ENCODE measurements around the gene SFTA2. TPM values are rescaled to one million over a fixed set of nuclear protein-coding genes. Genes with fewer than 3 reads are reported as not detected.
A peak's percentile ranks its signal among the peaks of the same experiment; 100 is the strongest.

Gene SFTA2
- total and polyA plus RNA-seq, 9 of the 15 experiments (the other 6 are each of a cell fraction or from before 2014, with no cell fraction given): not detected

DNA sequence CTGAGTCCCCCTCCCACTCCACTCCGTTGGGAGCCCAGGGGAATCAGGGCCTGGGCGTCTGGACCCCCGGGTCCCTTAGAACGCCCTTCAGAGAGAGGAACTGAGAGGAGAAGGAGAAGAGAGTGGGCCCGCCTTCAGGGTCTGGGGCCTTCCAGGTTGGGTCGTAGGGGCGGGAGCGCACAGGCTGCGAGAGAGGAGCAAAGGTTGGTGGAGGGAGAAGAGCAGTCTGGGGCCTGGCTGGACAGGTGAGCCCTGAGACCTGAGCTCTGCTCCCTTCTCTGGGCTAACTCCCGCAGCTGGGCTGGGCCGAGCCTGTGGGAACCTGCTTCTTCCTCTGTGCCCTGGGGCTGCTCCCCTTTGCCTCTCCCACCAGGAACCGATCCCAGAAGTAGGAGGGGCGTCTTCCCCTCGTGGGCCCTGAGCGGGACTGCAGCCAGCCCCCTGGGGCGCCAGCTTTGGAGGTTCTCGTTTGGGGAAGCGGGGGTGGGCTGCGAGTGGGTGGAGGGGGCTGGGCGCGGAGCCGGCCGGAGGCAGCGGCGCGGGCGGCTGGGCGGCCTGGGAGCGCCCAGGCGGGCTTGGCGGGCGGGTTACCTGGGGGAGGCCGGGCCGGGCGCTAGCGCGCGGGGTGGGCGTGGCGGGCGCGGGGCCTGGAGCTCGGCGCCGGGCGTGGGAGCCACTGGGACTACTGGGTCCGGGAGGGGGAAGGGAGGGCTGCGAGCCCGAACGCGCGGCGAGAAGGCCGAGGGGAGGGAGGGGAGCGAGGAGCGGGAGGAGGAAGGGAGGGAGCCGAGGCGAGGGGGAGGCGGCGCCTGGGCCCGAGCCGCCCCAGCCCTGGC, 48.1 kb downstream of the SFTA2 start, which contains the start of gene DDR1 (continued):
- TF ChIP-seq ZNF165 (CRISPR knock-in tag; IDR thresholded peaks at IDR 0.05; ENCODE audit: borderline replicate concordance): no peak
- TF ChIP-seq ZNF699 (CRISPR knock-in tag; IDR thresholded peaks at IDR 0.05; ENCODE audit: insufficient replicate concordance): no peak
- no peak for TF ChIP-seq ARID2 (IDR thresholded peaks at IDR 0.05)
- no peak for TF ChIP-seq RBM14 (IDR thresholded peaks at IDR 0.05; ENCODE audit: borderline replicate concordance, insufficient read depth, low read depth, low read length)
- no peak for TF ChIP-seq TEAD2 (tag; IDR thresholded peaks at IDR 0.05)
- TF ChIP-seq, protein P1, sequence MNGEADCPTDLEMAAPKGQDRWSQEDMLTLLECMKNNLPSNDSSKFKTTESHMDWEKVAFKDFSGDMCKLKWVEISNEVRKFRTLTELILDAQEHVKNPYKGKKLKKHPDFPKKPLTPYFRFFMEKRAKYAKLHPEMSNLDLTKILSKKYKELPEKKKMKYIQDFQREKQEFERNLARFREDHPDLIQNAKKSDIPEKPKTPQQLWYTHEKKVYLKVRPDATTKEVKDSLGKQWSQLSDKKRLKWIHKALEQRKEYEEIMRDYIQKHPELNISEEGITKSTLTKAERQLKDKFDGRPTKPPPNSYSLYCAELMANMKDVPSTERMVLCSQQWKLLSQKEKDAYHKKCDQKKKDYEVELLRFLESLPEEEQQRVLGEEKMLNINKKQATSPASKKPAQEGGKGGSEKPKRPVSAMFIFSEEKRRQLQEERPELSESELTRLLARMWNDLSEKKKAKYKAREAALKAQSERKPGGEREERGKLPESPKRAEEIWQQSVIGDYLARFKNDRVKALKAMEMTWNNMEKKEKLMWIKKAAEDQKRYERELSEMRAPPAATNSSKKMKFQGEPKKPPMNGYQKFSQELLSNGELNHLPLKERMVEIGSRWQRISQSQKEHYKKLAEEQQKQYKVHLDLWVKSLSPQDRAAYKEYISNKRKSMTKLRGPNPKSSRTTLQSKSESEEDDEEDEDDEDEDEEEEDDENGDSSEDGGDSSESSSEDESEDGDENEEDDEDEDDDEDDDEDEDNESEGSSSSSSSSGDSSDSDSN (IDR thresholded peaks at IDR 0.05; ENCODE audit: borderline replicate concordance in 1 of 2, low read depth in 2 of 2, low read length in 2 of 2): peak in 1 of 2 experiments; percentile 15; a peak in 1 of 4 replicates
- TF ChIP-seq NFIC (IDR thresholded peaks at IDR 0.05): no peak
- TF ChIP-seq TBL1XR1 (IDR thresholded peaks at IDR 0.05; ENCODE audit: low read length in 2 of 2): no peak
- TF ChIP-seq, protein P2, sequence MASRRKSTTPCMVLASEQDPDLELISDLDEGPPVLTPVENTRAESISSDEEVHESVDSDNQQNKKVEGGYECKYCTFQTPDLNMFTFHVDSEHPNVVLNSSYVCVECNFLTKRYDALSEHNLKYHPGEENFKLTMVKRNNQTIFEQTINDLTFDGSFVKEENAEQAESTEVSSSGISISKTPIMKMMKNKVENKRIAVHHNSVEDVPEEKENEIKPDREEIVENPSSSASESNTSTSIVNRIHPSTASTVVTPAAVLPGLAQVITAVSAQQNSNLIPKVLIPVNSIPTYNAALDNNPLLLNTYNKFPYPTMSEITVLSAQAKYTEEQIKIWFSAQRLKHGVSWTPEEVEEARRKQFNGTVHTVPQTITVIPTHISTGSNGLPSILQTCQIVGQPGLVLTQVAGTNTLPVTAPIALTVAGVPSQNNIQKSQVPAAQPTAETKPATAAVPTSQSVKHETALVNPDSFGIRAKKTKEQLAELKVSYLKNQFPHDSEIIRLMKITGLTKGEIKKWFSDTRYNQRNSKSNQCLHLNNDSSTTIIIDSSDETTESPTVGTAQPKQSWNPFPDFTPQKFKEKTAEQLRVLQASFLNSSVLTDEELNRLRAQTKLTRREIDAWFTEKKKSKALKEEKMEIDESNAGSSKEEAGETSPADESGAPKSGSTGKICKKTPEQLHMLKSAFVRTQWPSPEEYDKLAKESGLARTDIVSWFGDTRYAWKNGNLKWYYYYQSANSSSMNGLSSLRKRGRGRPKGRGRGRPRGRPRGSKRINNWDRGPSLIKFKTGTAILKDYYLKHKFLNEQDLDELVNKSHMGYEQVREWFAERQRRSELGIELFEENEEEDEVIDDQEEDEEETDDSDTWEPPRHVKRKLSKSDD (conservative IDR thresholded peaks at IDR 0.05; ENCODE audit: low read length): no peak
- TF ChIP-seq, protein P3, sequence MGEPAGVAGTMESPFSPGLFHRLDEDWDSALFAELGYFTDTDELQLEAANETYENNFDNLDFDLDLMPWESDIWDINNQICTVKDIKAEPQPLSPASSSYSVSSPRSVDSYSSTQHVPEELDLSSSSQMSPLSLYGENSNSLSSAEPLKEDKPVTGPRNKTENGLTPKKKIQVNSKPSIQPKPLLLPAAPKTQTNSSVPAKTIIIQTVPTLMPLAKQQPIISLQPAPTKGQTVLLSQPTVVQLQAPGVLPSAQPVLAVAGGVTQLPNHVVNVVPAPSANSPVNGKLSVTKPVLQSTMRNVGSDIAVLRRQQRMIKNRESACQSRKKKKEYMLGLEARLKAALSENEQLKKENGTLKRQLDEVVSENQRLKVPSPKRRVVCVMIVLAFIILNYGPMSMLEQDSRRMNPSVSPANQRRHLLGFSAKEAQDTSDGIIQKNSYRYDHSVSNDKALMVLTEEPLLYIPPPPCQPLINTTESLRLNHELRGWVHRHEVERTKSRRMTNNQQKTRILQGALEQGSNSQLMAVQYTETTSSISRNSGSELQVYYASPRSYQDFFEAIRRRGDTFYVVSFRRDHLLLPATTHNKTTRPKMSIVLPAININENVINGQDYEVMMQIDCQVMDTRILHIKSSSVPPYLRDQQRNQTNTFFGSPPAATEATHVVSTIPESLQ (CRISPR knock-in tag; IDR thresholded peaks at IDR 0.05): no peak
- TF ChIP-seq, protein P4, sequence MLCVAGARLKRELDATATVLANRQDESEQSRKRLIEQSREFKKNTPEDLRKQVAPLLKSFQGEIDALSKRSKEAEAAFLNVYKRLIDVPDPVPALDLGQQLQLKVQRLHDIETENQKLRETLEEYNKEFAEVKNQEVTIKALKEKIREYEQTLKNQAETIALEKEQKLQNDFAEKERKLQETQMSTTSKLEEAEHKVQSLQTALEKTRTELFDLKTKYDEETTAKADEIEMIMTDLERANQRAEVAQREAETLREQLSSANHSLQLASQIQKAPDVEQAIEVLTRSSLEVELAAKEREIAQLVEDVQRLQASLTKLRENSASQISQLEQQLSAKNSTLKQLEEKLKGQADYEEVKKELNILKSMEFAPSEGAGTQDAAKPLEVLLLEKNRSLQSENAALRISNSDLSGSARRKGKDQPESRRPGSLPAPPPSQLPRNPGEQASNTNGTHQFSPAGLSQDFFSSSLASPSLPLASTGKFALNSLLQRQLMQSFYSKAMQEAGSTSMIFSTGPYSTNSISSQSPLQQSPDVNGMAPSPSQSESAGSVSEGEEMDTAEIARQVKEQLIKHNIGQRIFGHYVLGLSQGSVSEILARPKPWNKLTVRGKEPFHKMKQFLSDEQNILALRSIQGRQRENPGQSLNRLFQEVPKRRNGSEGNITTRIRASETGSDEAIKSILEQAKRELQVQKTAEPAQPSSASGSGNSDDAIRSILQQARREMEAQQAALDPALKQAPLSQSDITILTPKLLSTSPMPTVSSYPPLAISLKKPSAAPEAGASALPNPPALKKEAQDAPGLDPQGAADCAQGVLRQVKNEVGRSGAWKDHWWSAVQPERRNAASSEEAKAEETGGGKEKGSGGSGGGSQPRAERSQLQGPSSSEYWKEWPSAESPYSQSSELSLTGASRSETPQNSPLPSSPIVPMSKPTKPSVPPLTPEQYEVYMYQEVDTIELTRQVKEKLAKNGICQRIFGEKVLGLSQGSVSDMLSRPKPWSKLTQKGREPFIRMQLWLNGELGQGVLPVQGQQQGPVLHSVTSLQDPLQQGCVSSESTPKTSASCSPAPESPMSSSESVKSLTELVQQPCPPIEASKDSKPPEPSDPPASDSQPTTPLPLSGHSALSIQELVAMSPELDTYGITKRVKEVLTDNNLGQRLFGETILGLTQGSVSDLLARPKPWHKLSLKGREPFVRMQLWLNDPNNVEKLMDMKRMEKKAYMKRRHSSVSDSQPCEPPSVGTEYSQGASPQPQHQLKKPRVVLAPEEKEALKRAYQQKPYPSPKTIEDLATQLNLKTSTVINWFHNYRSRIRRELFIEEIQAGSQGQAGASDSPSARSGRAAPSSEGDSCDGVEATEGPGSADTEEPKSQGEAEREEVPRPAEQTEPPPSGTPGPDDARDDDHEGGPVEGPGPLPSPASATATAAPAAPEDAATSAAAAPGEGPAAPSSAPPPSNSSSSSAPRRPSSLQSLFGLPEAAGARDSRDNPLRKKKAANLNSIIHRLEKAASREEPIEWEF (CRISPR knock-in tag; IDR thresholded peaks at IDR 0.05): no peak
- TF ChIP-seq ZFP36 (IDR thresholded peaks at IDR 0.05; ENCODE audit: low read depth, low read length, partially characterized antibody): no peak
- TF ChIP-seq ELF2 (CRISPR knock-in tag; IDR thresholded peaks at IDR 0.05): peak; percentile 19; the same call in 1 of the 2 replicates
- TF ChIP-seq GABPB2 (CRISPR knock-in tag; conservative IDR thresholded peaks at IDR 0.05): no peak

Measured in K562 (cell line).